ENCODE results near the gene TRAPPC5.

Gene TRAPPC5

GRCh38 chr19:7734220-7735203 lies 53.9 kb downstream of the TRAPPC5 start:
- TF ChIP-seq, protein P1, sequence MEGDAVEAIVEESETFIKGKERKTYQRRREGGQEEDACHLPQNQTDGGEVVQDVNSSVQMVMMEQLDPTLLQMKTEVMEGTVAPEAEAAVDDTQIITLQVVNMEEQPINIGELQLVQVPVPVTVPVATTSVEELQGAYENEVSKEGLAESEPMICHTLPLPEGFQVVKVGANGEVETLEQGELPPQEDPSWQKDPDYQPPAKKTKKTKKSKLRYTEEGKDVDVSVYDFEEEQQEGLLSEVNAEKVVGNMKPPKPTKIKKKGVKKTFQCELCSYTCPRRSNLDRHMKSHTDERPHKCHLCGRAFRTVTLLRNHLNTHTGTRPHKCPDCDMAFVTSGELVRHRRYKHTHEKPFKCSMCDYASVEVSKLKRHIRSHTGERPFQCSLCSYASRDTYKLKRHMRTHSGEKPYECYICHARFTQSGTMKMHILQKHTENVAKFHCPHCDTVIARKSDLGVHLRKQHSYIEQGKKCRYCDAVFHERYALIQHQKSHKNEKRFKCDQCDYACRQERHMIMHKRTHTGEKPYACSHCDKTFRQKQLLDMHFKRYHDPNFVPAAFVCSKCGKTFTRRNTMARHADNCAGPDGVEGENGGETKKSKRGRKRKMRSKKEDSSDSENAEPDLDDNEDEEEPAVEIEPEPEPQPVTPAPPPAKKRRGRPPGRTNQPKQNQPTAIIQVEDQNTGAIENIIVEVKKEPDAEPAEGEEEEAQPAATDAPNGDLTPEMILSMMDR (IDR thresholded peaks at IDR 0.05; ENCODE audit: low read length), result no peak
- no peak for TF ChIP-seq EZH2 (optimal IDR thresholded peaks at IDR 0.05; ENCODE audit: low read depth, low read length)
- no peak for TF ChIP-seq EZH2phosphoT487 (IDR thresholded peaks at IDR 0.05; ENCODE audit: low read length)
- Histone ChIP-seq H3F3A (ENCODE audit: insufficient read depth, low read length) (no peaks in the 10 kb centered on the region), H3K9me3 (replicated peaks; ENCODE audit: insufficient read depth, low read length) (no peaks in the 10 kb centered on the region), H3K36me3 (replicated peaks; ENCODE audit: insufficient read depth, low read length) (no peaks in the 10 kb centered on the region), H3K4me3 (ENCODE audit: low read length) (no peak overlapping the region), H3K27ac (ENCODE audit: low read length) (no peak overlapping the region), H3K9ac (ENCODE audit: low read length) (no peak overlapping the region), H3K4me2 (ENCODE audit: low read depth, low read length) (no peak overlapping the region), H3K9me2 (replicated peaks; ENCODE audit: insufficient read depth, low read length) (no peaks in the 10 kb centered on the region), H3K79me2 (ENCODE audit: low read length) (no peaks in the 10 kb centered on the region), H3K4me1 (ENCODE audit: low read length) (no peaks in the 10 kb centered on the region), H4K20me1 (ENCODE audit: insufficient read depth, low read length) (no peaks in the 10 kb centered on the region), H2AFZ (ENCODE audit: low read length) (no peak overlapping the region), H3K27me3 (replicated peaks; ENCODE audit: insufficient read depth, low read length) (peaks cover 90% of the 10 kb centered on the region)
- DNase-seq, result no peak

DNA sequence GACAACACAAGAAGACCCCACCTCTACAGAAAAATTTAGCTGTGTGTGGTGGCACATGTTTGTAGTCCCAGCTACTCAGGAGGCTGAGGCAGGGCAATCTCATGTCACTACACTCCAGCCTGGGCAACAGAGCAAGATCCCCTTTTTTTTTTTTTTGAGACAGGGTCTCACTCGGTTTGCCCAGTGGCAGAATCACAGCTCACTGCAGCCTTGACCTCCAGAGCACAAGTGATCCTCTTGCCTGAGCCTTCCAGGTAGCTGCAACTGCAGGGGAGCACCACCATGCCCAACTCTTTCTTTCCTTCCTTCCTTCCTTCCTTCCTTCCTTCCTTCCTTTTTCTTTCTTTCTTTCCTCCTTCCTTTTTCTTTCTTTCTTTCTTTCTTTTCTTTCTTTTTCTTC lies 55.5 kb downstream of the TRAPPC5 start:
- no peaks in the 10 kb centered on the region for H4K20me1 ChIP-seq (ENCODE audit: insufficient read depth, low read length)
- H3K9me2 ChIP-seq (replicated peaks; ENCODE audit: insufficient read depth, low read length), result no peaks in the 10 kb centered on the region
- H3K9me3 ChIP-seq (replicated peaks; ENCODE audit: insufficient read depth, low read length), result no peaks in the 10 kb centered on the region
- H3K4me1 ChIP-seq (ENCODE audit: low read length), result no peaks in the 10 kb centered on the region
- TF ChIP-seq, protein P1 (IDR thresholded peaks at IDR 0.05; ENCODE audit: low read length), result no peak
- TF ChIP-seq EZH2 (optimal IDR thresholded peaks at IDR 0.05; ENCODE audit: low read depth, low read length) (no peak), EZH2phosphoT487 (IDR thresholded peaks at IDR 0.05; ENCODE audit: low read length) (no peak)
- no peak overlapping the region for H3K4me2 ChIP-seq (ENCODE audit: low read depth, low read length)
- H3F3A ChIP-seq (ENCODE audit: insufficient read depth, low read length), result no peaks in the 10 kb centered on the region
- H2AFZ ChIP-seq (ENCODE audit: low read length), result no peak overlapping the region
- no peaks in the 10 kb centered on the region for H3K79me2 ChIP-seq (ENCODE audit: low read length)
- H3K9ac ChIP-seq (ENCODE audit: low read length), result no peak overlapping the region
- H3K27ac ChIP-seq (ENCODE audit: low read length), result no peak overlapping the region
- peaks cover 94% of the 10 kb centered on the region for H3K27me3 ChIP-seq (replicated peaks; ENCODE audit: insufficient read depth, low read length)
- DNase-seq, result no peak
- no peaks in the 10 kb centered on the region for H3K36me3 ChIP-seq (replicated peaks; ENCODE audit: insufficient read depth, low read length)
- no peak overlapping the region for H3K4me3 ChIP-seq (ENCODE audit: low read length)

DNA sequence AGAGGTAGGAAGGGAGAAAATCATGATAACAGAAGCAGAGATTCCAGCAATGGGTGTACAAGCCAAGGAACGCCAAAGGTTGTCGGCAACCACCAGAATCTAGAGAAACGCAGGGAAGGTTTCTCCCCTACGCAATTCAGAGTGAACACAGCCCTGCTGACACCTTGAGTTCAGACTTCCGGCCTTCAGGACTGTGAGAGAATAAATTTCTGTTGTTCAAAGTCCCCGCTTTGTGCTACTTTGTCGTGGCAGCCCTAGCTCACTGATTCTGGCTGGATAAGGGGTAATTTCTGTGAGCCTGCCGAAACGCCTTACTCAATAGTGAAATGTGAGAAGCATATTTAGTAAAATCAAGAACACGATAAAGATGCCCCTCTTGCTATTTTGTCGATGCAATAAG lies 56.6 kb downstream of the TRAPPC5 start:
- H3K4me1 ChIP-seq (ENCODE audit: low read length), result no peaks in the 10 kb centered on the region
- no peaks in the 10 kb centered on the region for H3K36me3 ChIP-seq (replicated peaks; ENCODE audit: insufficient read depth, low read length)
- H3K27ac ChIP-seq (ENCODE audit: low read length), result no peak overlapping the region
- H3K9me2 ChIP-seq (replicated peaks; ENCODE audit: insufficient read depth, low read length), result no peaks in the 10 kb centered on the region
- H3K4me2 ChIP-seq (ENCODE audit: low read depth, low read length), result no peak overlapping the region
- H3F3A ChIP-seq (ENCODE audit: insufficient read depth, low read length), result no peaks in the 10 kb centered on the region
- no peaks in the 10 kb centered on the region for H3K9me3 ChIP-seq (replicated peaks; ENCODE audit: insufficient read depth, low read length)
- DNase-seq, result no peak
- H4K20me1 ChIP-seq (ENCODE audit: insufficient read depth, low read length), result no peaks in the 10 kb centered on the region
- TF ChIP-seq EZH2phosphoT487 (IDR thresholded peaks at IDR 0.05; ENCODE audit: low read length) (no peak), EZH2 (optimal IDR thresholded peaks at IDR 0.05; ENCODE audit: low read depth, low read length) (no peak)
- TF ChIP-seq, protein P1 (IDR thresholded peaks at IDR 0.05; ENCODE audit: low read length), result no peak
- H3K4me3 ChIP-seq (ENCODE audit: low read length), result no peak overlapping the region
- H2AFZ ChIP-seq (ENCODE audit: low read length), result no peak overlapping the region
- no peaks in the 10 kb centered on the region for H3K79me2 ChIP-seq (ENCODE audit: low read length)
- no peak overlapping the region for H3K9ac ChIP-seq (ENCODE audit: low read length)
- peaks cover 95% of the 10 kb centered on the region for H3K27me3 ChIP-seq (replicated peaks; ENCODE audit: insufficient read depth, low read length)
